BLaER1 treated with 17β-estradiol and CSF1 and Interleukin-3, amounts not matched to agents 10 nM and 100 nM (cell line): Measurements from ENCODE around the gene GRM4.
"Not testable (repeated sequence)": the region's sequence is repeated elsewhere in the genome, so short reads cannot be mapped to it uniquely, and the experiment has no call there.

Experiments
- H3K27ac ChIP-seq, 11 experiments: shearing (Covaris generic); formaldehyde crosslinking; 2 replicates each; pipeline ENCODE4 v1.8.1; 2022
- H3K27me3 ChIP-seq, 11 experiments: shearing (Covaris generic); formaldehyde crosslinking; 2 replicates each; pipeline ENCODE4 v1.8.1; 2022
- H3K36me3 ChIP-seq, 11 experiments: shearing (Covaris generic); formaldehyde crosslinking; 2 replicates each; pipeline ENCODE4 v1.8.1; 2022
- H3K4me1 ChIP-seq, 10 experiments: shearing (Covaris generic); formaldehyde crosslinking; 2 replicates each; pipeline ENCODE4 v1.8.1; 2022
- H3K4me2 ChIP-seq, 11 experiments: shearing (Covaris generic); formaldehyde crosslinking; 2 replicates each; pipeline ENCODE4 v1.8.1; 2022
- H3K4me3 ChIP-seq, 10 experiments: shearing (Covaris generic); formaldehyde crosslinking; 2 replicates each; pipeline ENCODE4 v1.8.1; 2022
- H3K9ac ChIP-seq, 11 experiments: shearing (Covaris generic); formaldehyde crosslinking; 2 replicates each; pipeline ENCODE4 v1.8.1; 2022
- H3K9me3 ChIP-seq, 11 experiments: shearing (Covaris generic); formaldehyde crosslinking; replicated peaks in 1 of 11; 2 replicates each; pipeline ENCODE4 v1.8.1; 2022
- H4K20me1 ChIP-seq, 11 experiments: shearing (Covaris generic); formaldehyde crosslinking; 2 replicates each; pipeline ENCODE4 v1.8.1; 2022
- Cebpa-rat ChIP-seq, 11 experiments: shearing (Covaris generic); IDR thresholded peaks; 2 replicates each; pipeline ENCODE4 v1.8.1; 2022

The GRM4 gene

GRCh38 chr6:34146021-34146782 is at the start of gene GRM4:
TSS of gene GRM4 (minus strand) at chr6:34146087. CDS start at chr6:34133496, 12,591 bp downstream.
- Histone ChIP-seq H3K4me2 (peak within 1 kb of the TSS; percentile 80 to 97 (median 94)), H3K36me3 (no peaks in the 10 kb centered on the region), H3K4me1 (peaks cover 35 to 88% (median 76%) of the 10 kb centered on the region in 10 experiments), H3K4me3 (peak within 1 kb of the TSS; percentile 34 to 66 (median 55)), H3K27ac (no peak within 1 kb of the TSS), H4K20me1 (peaks cover 0 to 75% (median 33%) of the 10 kb centered on the region in 11 experiments; a peak in 20 of 22 replicates), H3K9ac (peak within 1 kb of the TSS in 9 of 11 experiments; percentile 10 to 54 (median 42); a peak in 12 of 22 replicates), H3K9me3 (no peaks in the 10 kb centered on the region), H3K27me3 (peaks cover 43 to 74% (median 56%) of the 10 kb centered on the region in 11 experiments)
- no peak for TF ChIP-seq Cebpa-rat (IDR thresholded peaks at IDR 0.05)

- H3K27ac ChIP-seq, result no peak overlapping the region
- H3K4me3 ChIP-seq, result no peak overlapping the region
- no peaks in the 10 kb centered on the region for H4K20me1 ChIP-seq
- H3K27me3 ChIP-seq, result no peaks in the 10 kb centered on the region
- H3K9me3 ChIP-seq, result no peaks in the 10 kb centered on the region
- no peak overlapping the region for H3K9ac ChIP-seq
- peaks cover 3 to 23% (median 19%) of the 10 kb centered on the region in 10 experiments; a peak in 18 of 20 replicates for H3K4me1 ChIP-seq
- H3K4me2 ChIP-seq, result no peak overlapping the region
- no peak for TF ChIP-seq Cebpa-rat (IDR thresholded peaks at IDR 0.05)
- no peaks in the 10 kb centered on the region for H3K36me3 ChIP-seq
Observed at GRCh38 chr6:34194772-34195171, 48.9 kb upstream of the GRM4 start.

DNA sequence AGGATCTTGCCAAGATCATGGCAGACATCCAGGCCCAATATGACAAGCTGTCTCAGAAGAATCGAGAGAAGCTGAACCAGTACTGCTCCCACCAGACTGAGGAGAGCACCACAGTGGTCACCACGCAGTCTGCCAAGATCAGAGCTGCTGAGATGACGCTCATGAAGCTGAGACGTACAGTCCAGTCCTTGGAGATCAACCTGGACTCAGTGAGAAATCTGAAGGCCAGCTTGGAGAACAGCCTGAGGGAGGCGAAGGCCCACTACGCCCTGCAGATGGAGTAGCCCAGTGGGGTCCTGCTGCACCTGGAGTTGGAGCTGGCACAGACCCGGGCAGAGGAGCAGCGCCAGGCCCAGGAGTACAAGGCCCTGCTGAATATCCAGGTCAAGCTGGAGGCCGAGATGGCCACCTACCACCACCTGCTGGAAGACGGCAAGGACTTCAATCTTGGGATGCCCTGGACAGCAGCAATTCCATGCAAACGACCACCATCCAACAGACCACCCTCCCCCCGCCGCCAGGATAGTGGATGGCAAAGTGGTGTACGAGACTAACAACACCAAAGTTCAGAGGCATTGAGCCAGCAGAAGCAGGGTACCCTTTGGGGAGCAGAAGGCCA is 44.7 kb upstream of the GRM4 start:
- no peak overlapping the region for H3K27ac ChIP-seq
- H4K20me1 ChIP-seq, result no peaks in the 10 kb centered on the region
- H3K36me3 ChIP-seq, result no peaks in the 10 kb centered on the region
- no peak for TF ChIP-seq Cebpa-rat (IDR thresholded peaks at IDR 0.05)
- H3K4me3 ChIP-seq, result no peak overlapping the region
- no peaks in the 10 kb centered on the region for H3K27me3 ChIP-seq
- no peak overlapping the region for H3K9ac ChIP-seq
- no peaks in the 10 kb centered on the region for H3K9me3 ChIP-seq
- H3K4me2 ChIP-seq, result peak overlapping the region in 4 of 11 experiments; percentile 12 to 57 (median 38); a peak in 8 of 22 replicates
- peaks cover 0 to 15% (median 11%) of the 10 kb centered on the region in 10 experiments; a peak in 16 of 20 replicates for H3K4me1 ChIP-seq

DNA sequence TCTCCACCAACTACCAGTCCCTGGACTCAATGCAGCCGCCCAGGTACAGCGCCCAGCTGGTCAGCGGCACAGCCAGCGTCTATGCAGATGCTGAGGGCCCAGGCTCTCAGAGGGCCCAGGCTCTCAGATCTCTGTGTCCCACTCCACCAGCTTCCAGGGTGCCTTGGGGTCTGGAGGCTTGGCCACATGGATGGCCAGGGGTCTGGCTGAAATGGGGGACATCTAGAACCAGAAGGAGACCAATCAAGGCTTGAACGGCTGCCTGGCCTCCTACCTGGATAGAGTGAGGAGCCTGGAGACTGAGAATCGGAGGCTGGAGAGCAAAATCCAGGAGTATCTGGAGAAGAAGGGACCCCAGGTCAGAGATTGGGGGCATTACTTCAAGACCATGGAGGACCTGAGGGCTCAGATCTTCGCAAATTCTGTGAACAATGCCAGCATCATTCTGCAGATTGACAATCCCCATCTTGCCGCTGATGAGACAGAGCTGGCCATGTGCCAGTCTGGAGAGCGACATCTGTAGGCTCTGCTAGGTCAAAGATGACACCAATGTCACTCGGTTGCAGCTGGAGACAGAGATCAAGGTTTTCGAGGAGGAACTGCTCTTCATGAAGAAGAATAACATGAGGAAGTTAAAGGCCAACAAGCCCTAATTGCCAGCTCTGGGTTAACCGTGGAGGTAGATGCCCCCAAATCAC is 44.1 kb upstream of the GRM4 start:
- Histone ChIP-seq H3K27ac (no peak overlapping the region), H3K9me3 (no peaks in the 10 kb centered on the region), H3K9ac (no peak overlapping the region), H3K27me3 (no peaks in the 10 kb centered on the region), H3K4me1 (peaks cover 0 to 15% (median 11%) of the 10 kb centered on the region in 10 experiments; a peak in 14 of 20 replicates), H4K20me1 (no peaks in the 10 kb centered on the region), H3K4me2 (peak overlapping the region in 7 of 11 experiments; percentile 31 to 57 (median 38); a peak in 11 of 22 replicates), H3K4me3 (no peak overlapping the region), H3K36me3 (no peaks in the 10 kb centered on the region)
- no peak for TF ChIP-seq Cebpa-rat (IDR thresholded peaks at IDR 0.05)

- not testable (repeated sequence) for H3K36me3 ChIP-seq, H4K20me1 ChIP-seq, H3K27me3 ChIP-seq, H3K27ac ChIP-seq, H3K9ac ChIP-seq, H3K4me2 ChIP-seq, H3K4me3 ChIP-seq
- Histone ChIP-seq H3K9me3 (peaks cover 4 to 20% (median 18%) of the 10 kb centered on the region in 11 experiments; a peak in 21 of 22 replicates), H3K4me1 (peaks cover 12 to 28% (median 18%) of the 10 kb centered on the region in 10 experiments)
Observed at GRCh38 chr6:34184726-34185125, 38.8 kb upstream of the GRM4 start.

- Histone ChIP-seq H3K4me2 (peak overlapping the region; percentile 41 to 84 (median 62)), H3K9me3 (peaks cover 4 to 32% (median 30%) of the 10 kb centered on the region in 11 experiments; a peak in 21 of 22 replicates), H4K20me1 (no peaks in the 10 kb centered on the region), H3K27ac (peak overlapping the region; percentile 51 to 92 (median 66); a peak in 19 of 22 replicates), H3K4me3 (peak overlapping the region in 8 of 10 experiments; percentile 0 to 42 (median 14); a peak in 8 of 20 replicates), H3K27me3 (no peaks in the 10 kb centered on the region), H3K36me3 (no peaks in the 10 kb centered on the region), H3K9ac (peak overlapping the region in 7 of 11 experiments; percentile 4 to 70 (median 30); a peak in 13 of 22 replicates), H3K4me1 (peaks cover 12 to 26% (median 17%) of the 10 kb centered on the region in 10 experiments)
- peak in 4 of 11 experiments; percentile 8 to 42 (median 26); a peak in 4 of 22 replicates for TF ChIP-seq Cebpa-rat (IDR thresholded peaks at IDR 0.05)
Observed at GRCh38 chr6:34182751-34183531, 37.1 kb upstream of the GRM4 start.

DNA sequence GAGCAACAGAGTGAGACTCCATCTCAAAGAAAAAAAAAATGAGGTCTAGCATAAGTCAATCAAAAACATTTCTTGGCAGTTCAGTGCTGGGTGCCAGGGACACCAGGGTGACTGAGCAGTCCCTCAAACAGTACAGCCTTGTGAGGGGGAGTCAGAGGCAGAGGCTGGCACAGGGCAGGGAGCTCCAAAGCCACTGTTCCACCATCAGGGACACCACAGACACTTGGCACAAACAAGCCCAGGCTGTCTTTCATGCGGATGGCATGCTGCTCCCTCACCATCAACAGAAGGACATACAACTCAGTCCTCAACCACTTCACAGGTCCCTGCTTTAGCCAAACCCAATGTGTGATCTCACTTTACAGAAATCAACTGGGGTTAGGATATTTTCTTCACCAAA is 36.0 kb upstream of the GRM4 start:
- peaks cover 12 to 26% (median 17%) of the 10 kb centered on the region in 10 experiments for H3K4me1 ChIP-seq
- no peaks in the 10 kb centered on the region for H4K20me1 ChIP-seq
- peak overlapping the region in 4 of 11 experiments; percentile 57 to 84 (median 64); a peak in 7 of 22 replicates for H3K4me2 ChIP-seq
- TF ChIP-seq Cebpa-rat (IDR thresholded peaks at IDR 0.05), result no peak
- peak overlapping the region in 8 of 11 experiments; percentile 11 to 92 (median 64); a peak in 9 of 22 replicates for H3K27ac ChIP-seq
- no peak overlapping the region for H3K9ac ChIP-seq
- peaks cover 4 to 32% (median 30%) of the 10 kb centered on the region in 11 experiments; a peak in 21 of 22 replicates for H3K9me3 ChIP-seq
- no peak overlapping the region for H3K4me3 ChIP-seq
- no peaks in the 10 kb centered on the region for H3K27me3 ChIP-seq
- no peaks in the 10 kb centered on the region for H3K36me3 ChIP-seq

GRCh38 chr6:34179106-34179720 is 33.3 kb upstream of the GRM4 start:
- Histone ChIP-seq H3K9me3 (peaks cover 4 to 32% (median 28%) of the 10 kb centered on the region in 11 experiments; a peak in 21 of 22 replicates), H3K4me3 (no peak overlapping the region), H3K9ac (no peak overlapping the region), H3K27me3 (no peaks in the 10 kb centered on the region), H3K36me3 (no peaks in the 10 kb centered on the region), H3K27ac (no peak overlapping the region), H3K4me1 (peaks cover 12 to 26% (median 17%) of the 10 kb centered on the region in 10 experiments), H3K4me2 (no peak overlapping the region), H4K20me1 (no peaks in the 10 kb centered on the region)
- TF ChIP-seq Cebpa-rat (IDR thresholded peaks at IDR 0.05), result no peak
